A549 (cell line): ENCODE results near the gene NMT1. TPM values are rescaled to one million over a fixed set of nuclear protein-coding genes. Genes with fewer than 3 reads are reported as not detected.
A peak's percentile ranks its signal among the peaks of the same experiment; 100 is the strongest.

Source experiments
- ATAC-seq, 2 experiments: fragments of 200-7000 bp in 1 of 2; fragments of >200 bp in 1 of 2; cut with Nextera tagmentation in 1 of 2; cut with Tn5 transposase in 1 of 2; 3 replicates each; pipeline versions ENCODE4 v1.8.0 to v1.9.1; 2018 to 2020; ENCODE audit warnings: mild to moderate bottlenecking in 1 of 2, moderate library complexity in 1 of 2
- CTCF ChIA-PET: fragments of 300-600 bp; sonication (Branson Sonifier 250); formaldehyde crosslinking; extraction: SDS; loops from one replicate; lab custom pipeline; 2021; ENCODE audit warnings: antibody characterized with exemption, inconsistent platforms; lab: Yijun Ruan, JAX
- POLR2A ChIA-PET: fragments of 350-600 bp; formaldehyde crosslinking; extraction: SDS; loops from one replicate; lab custom pipeline; 2021; ENCODE audit warnings: antibody characterized with exemption, inconsistent platforms; lab: Yijun Ruan, JAX
- DNase-seq, 2 experiments: peaks; one replicate each; pipeline versions ENCODE4 v3.0.0 to v3.0.0-alpha.2; 2011 to 2016; ENCODE audit warnings: low read depth in 1 of 2, low spot score in 1 of 2
- FAIRE-seq: peaks from 2 replicates; lab custom pipeline; 2011; peaks lifted over from hg19 to GRCh38; lab: Jason Lieb, UNC
- H3K27ac ChIP-seq, 2 experiments: fragments of >200 bp; sonication (Bioruptor Twin); formaldehyde crosslinking; 3 replicates each; pipeline ENCODE4 v1.5.1; 2016 to 2017
- H3K4me1 ChIP-seq: fragments of >200 bp; sonication (Bioruptor Twin); formaldehyde crosslinking; 3 replicates; pipeline ENCODE4 v1.6.1; 2016
- H3K4me2 ChIP-seq: fragments of >200 bp; sonication (Bioruptor Twin); formaldehyde crosslinking; 3 replicates; pipeline ENCODE4 v1.6.1; 2016
- H3K4me3 ChIP-seq: fragments of >200 bp; sonication (Bioruptor Twin); formaldehyde crosslinking; 3 replicates; pipeline ENCODE4 v1.5.1; 2016
- H3K9me3 ChIP-seq: fragments of >200 bp; sonication (Bioruptor Twin); formaldehyde crosslinking; 3 replicates; pipeline ENCODE4 v1.6.1; 2016
- BHLHE40 ChIP-seq: IDR thresholded peaks from 2 replicates; pipeline ENCODE4 v1.6.1; 2012; ENCODE audit warnings: low read depth, low read length, inconsistent platforms
- CEBPB ChIP-seq, 2 experiments: fragments of >200 bp in 1 of 2; sonication (Bioruptor Twin) in 1 of 2; formaldehyde crosslinking in 1 of 2; IDR thresholded peaks; 2 replicates each; pipeline ENCODE4 v1.6.1; 2012 to 2016
- EHF ChIP-seq: fragments of 250-450 bp; sonication (Bioruptor Pico); IDR thresholded peaks from 2 replicates; pipeline ENCODE4 v1.5.0; 2020; ENCODE audit warnings: mild to moderate bottlenecking
- EP300 ChIP-seq, 2 experiments: fragments of >200 bp; sonication (Bioruptor Twin); formaldehyde crosslinking; IDR thresholded peaks; 2 replicates in 1 of 2; 3 replicates in 1 of 2; pipeline ENCODE4 v1.6.1; 2016 to 2017
- FOSB ChIP-seq: fragments of 250-450 bp; sonication (Bioruptor Pico); IDR thresholded peaks from 2 replicates; pipeline ENCODE4 v1.5.0; 2020; ENCODE audit warnings: mild to moderate bottlenecking, moderate library complexity
- FOSL2 ChIP-seq, 2 experiments: fragments of 450-650 bp in 1 of 2; fragments of >200 bp in 1 of 2; sonication (Bioruptor Twin) in 1 of 2; formaldehyde crosslinking; IDR thresholded peaks; 2 replicates each; pipeline versions ENCODE4 v1.5.0 to v1.6.1; 2016 to 2020; ENCODE audit warnings: mild to moderate bottlenecking in 1 of 2, moderate library complexity in 1 of 2
- HOXA7 ChIP-seq: fragments of 250-450 bp; sonication (Bioruptor Pico); IDR thresholded peaks from 2 replicates; pipeline ENCODE4 v1.5.0; 2020; ENCODE audit warnings: mild to moderate bottlenecking, moderate library complexity
- JUNB ChIP-seq: fragments of >200 bp; sonication (Bioruptor Twin); formaldehyde crosslinking; IDR thresholded peaks from 2 replicates; pipeline ENCODE4 v1.6.1; 2016
- KDM1A ChIP-seq: fragments of 200-600 bp; sonication (generic); IDR thresholded peaks from 2 replicates; pipeline ENCODE4 v1.6.1; 2016; ENCODE audit warnings: low read depth, mild to moderate bottlenecking
- MAFK ChIP-seq: fragments of 450-650 bp; IDR thresholded peaks from 2 replicates; pipeline ENCODE4 v1.6.1; 2014; ENCODE audit not compliant: partially characterized antibody
- MAZ ChIP-seq: fragments of 150-350 bp; IDR thresholded peaks from 2 replicates; pipeline ENCODE4 v1.6.1; 2014; ENCODE audit warnings: antibody characterized with exemption, low read depth, low read length, borderline replicate concordance
- MYC ChIP-seq: IDR thresholded peaks from 2 replicates; pipeline ENCODE4 v1.6.1; 2012; ENCODE audit warnings: mild to moderate bottlenecking, inconsistent platforms, low read length, improper control_type of control experiment, borderline replicate concordance
- NFE2L2 ChIP-seq: fragments of 150-350 bp; conservative IDR thresholded peaks from 2 replicates; pipeline ENCODE4 v1.6.1; 2014; ENCODE audit warnings: low read length
- POLR2A ChIP-seq: IDR thresholded peaks from 2 replicates; pipeline ENCODE4 v1.6.1; 2012; ENCODE audit warnings: mild to moderate bottlenecking, low read length
- RCOR1 ChIP-seq: fragments of 150-350 bp; IDR thresholded peaks from 2 replicates; pipeline ENCODE4 v1.6.1; 2014; ENCODE audit warnings: antibody characterized with exemption, low read length, low read depth
- SMC3 ChIP-seq: fragments of >200 bp; sonication (Bioruptor Twin); formaldehyde crosslinking; IDR thresholded peaks from 3 replicates; pipeline ENCODE4 v1.6.1; 2018; ENCODE audit warnings: inconsistent platforms
- SREBF2 ChIP-seq: fragments of 450-650 bp; IDR thresholded peaks from 2 replicates; pipeline ENCODE4 v1.6.1; 2014; ENCODE audit warnings: mild to moderate bottlenecking, moderate library complexity
- TFCP2L1 ChIP-seq: fragments of 250-450 bp; sonication (Bioruptor Pico); IDR thresholded peaks from 2 replicates; pipeline ENCODE4 v1.5.0; 2021; ENCODE audit warnings: mild to moderate bottlenecking
- TP53 ChIP-seq: fragments of 250-450 bp; sonication (Bioruptor Pico); IDR thresholded peaks from 2 replicates; pipeline ENCODE4 v1.5.0; 2021; ENCODE audit warnings: mild to moderate bottlenecking, moderate library complexity
- ZFP36 ChIP-seq: fragments of 450-650 bp; IDR thresholded peaks from 2 replicates; pipeline ENCODE4 v1.6.1; 2014; ENCODE audit warnings: borderline replicate concordance; ENCODE audit not compliant: partially characterized antibody
- ZSCAN20 ChIP-seq: fragments of 250-450 bp; sonication (Bioruptor Pico); IDR thresholded peaks from 2 replicates; pipeline ENCODE4 v1.8.0; 2022; ENCODE audit warnings: mild to moderate bottlenecking, moderate library complexity
- WGBS: methylation state at CpG from one replicate; pipeline ENCODE4 v1.1.6; 2017; ENCODE audit errors: missing lambda C conversion rate; 5-methylcytosine and 5-hydroxymethylcytosine counted together
- polyA plus RNA-seq, 4 experiments: library from polyadenylated mRNA; depleted of rRNA in 3 of 4; stranded (reverse); fragments of >200 nt; fragmentation: RNase III in 1 of 4; extraction: RNeasy Plus Mini Kit Qiagen cat#74134 plus additional on column Dnase treatment in 1 of 4; gene quantifications; 2 replicates in 3 of 4; 3 replicates in 1 of 4; pipeline ENCODE4 v1.2.3, GENCODE V29; 2011 to 2017
- TF ChIP-seq, protein P1 (sequence below): fragments of >200 bp; sonication (Bioruptor Twin); formaldehyde crosslinking; IDR thresholded peaks from 3 replicates; pipeline ENCODE4 v1.5.1; 2016

The NMT1 gene
- polyA plus RNA-seq, 2 of the 4 experiments (the other 2 are of a cell fraction): 82.9 to 270 TPM

DNA sequence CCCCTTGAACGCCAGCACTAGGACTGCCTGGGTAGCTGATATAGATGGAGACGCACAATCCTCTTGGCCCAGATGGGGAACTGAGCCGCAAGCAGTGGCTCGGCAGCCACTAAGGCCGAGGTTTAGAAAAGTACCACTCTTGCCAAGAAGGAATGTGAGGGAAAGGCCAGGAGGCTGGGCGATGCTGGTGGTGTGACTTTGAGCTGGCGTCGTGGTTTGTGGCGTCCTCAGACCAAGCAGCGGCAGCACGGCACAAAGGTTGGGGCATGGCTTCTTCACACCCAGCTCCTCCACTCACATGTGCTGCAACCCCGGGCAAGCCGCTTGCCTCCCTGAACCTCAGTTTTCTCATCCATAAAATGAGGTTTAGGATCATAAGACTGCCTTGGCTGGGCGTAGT is 25.3 kb upstream of the NMT1 start:
- TF ChIP-seq ZFP36 (no peak), CEBPB (IDR thresholded peaks at IDR 0.05) (no peak), MYC (no peak), ZSCAN20 (CRISPR knock-in tag) (no peak), SREBF2 (no peak), KDM1A (no peak), TP53 (CRISPR knock-in tag) (no peak), RCOR1 (no peak), MAFK (no peak), FOSL2 (IDR thresholded peaks at IDR 0.05) (no peak), FOSL2 (CRISPR knock-in tag; IDR thresholded peaks at IDR 0.05) (no peak)
- Histone ChIP-seq H3K4me2 (no peak overlapping the region), H3K27ac (no peak overlapping the region), H3K9me3 (no peaks in the 10 kb centered on the region), H3K4me1 (peaks cover 9% of the 10 kb centered on the region; the same call in 1 of the 3 replicates), H3K4me3 (no peak overlapping the region)
- ChIA-PET CTCF (interaction anchor here (1.0 to 66.5 kb wide), 5 partner anchors 9 to 111 kb away, joined by 3 to 1853 read pairs (median 6); partner anchors contain the start of gene GFAP), POLR2A (interaction anchor here (0.6 kb wide), 1 partner anchor 13 kb away, joined by 3 read pairs; no protein-coding TSS in a partner anchor)
- DNase-seq: no peak
- WGBS: 95% methylated on average over 14 of the region's 14 CpGs
- ATAC-seq: no peak
- no peak for FAIRE-seq

DNA sequence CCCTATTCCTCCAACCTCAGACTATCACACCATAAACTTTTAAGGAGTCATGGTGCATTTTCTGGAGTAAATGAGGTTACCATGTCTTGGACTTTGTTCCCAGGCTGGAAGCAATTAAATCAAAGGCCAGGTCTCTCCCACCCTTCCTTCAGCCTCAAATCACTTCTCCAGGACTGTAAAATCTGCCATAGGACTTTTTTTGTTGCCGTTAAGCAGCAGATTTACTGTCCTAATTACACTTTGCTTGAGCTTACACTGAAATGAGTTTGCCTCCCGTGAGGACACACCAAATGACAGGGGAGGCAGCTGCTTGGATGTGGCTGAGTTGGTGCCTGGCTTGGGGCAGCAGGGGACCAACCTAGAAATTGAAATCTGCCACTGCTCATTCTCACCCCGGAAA is 24.4 kb upstream of the NMT1 start:
- TF ChIP-seq BHLHE40 (no peak), HOXA7 (CRISPR knock-in tag) (no peak), NFE2L2 (no peak), TFCP2L1 (no peak)
- Histone ChIP-seq H3K9me3 (no peaks in the 10 kb centered on the region), H3K4me3 (no peak overlapping the region), H3K4me1 (peaks cover 9% of the 10 kb centered on the region; the same call in 1 of the 3 replicates), H3K4me2 (no peak overlapping the region), H3K27ac (no peak overlapping the region)
- no peak for DNase-seq
- 86% methylated on average over 3 of the region's 3 CpGs for WGBS
- FAIRE-seq: no peak
- no peak for ATAC-seq
- ChIA-PET CTCF (interaction anchor here (1.4 to 66.5 kb wide), 5 partner anchors 15 to 158 kb away, joined by 3 to 1853 read pairs (median 6); partner anchors contain the start of genes ACBD4 and GFAP), POLR2A (no interaction called here)

DNA sequence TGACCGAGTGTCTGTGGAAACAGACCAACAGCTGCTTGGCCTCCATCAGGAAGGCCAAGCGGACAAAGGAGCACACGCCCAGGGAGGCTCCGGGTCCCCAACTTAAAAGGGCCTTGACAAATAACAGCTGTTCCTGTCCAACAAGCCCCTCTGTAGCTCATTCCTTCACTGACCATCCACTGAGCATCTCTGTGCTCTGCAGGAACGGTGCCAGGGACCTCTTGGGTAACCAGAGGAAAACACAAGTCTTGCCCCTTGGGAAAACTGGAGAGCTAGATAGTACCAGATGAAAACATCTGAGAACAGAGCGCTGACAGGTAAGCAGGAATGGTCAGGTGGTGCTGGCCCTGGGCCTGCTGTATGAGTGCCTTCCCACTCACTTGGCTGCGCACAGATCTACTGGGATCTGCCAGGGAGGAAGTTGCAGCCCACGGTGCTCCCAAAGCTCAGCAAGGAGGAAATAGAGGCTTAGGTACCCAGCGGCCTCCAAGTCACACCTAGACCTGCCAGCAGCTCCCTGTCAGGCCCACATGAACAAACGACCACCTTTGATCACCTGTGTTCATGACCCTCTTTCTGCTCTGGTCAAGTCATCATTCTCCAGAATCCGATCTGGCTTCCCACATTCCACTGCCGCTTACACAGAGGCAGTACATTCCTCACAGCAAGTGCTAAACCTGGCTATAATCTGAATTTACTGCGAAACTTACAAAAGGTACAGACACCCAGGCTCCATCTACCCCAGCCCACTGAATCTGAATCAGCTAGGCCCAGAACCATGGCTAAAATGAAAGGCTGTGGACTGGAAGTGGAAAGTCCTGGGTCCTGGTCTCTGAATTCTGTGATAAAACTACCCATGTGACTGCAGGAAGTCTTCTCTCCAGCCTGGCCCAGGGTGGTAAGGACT is 22.1 kb upstream of the NMT1 start:
- peaks cover 12% of the 10 kb centered on the region; the same call in 1 of the 3 replicates for H3K4me1 ChIP-seq
- H3K4me3 ChIP-seq: no peak overlapping the region
- DNase-seq (no peak), FAIRE-seq (no peak), ATAC-seq (no peak)
- no peak overlapping the region for H3K4me2 ChIP-seq
- H3K9me3 ChIP-seq: no peaks in the 10 kb centered on the region
- 0 out of 6 replicates have a peak overlapping the region, but pooled peaks of 1 of the 2 experiments have one; percentile 0 for H3K27ac ChIP-seq
- WGBS: 82% methylated on average over 13 of the region's 13 CpGs
- CTCF ChIA-PET: interaction anchor here (0.6 to 66.5 kb wide), 10 partner anchors 10 to 168 kb away, joined by 3 to 1853 read pairs (median 8); partner anchors contain the start of genes ACBD4, GFAP and PLCD3
- POLR2A ChIA-PET: interaction anchor here (0.9 kb wide), 2 partner anchors 12 to 22 kb away, joined by 3 read pairs; partner anchors contain the start of gene NMT1
- TF ChIP-seq ZSCAN20 (CRISPR knock-in tag) (no peak), JUNB (no peak), SMC3 (no peak)

DNA sequence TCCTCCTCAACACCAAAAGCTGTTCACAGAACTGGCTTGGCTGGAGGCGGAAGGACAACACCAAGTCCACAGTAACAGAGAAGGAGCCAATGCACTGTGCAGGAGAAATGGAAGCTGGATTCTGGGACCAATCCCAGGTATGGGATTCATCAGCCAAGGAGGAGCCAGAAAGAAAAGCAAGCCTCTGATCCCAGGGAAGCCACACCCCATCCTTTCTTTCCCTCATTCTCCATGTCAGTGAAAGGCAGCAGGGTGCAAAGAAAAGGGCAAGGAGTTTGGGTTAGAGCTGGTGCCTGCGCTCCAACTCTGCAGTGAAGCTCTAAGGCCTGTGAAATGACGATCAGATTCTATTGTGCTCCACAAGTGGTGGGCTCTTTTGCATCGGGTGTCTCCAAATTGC is 20.7 kb upstream of the NMT1 start:
- ChIA-PET CTCF (interaction anchor here (0.7 to 66.5 kb wide), 9 partner anchors 8 to 597 kb away, joined by 3 to 1853 read pairs (median 11); partner anchors contain the start of genes ACBD4, GFAP and PLCD3), POLR2A (interaction anchor here (0.7 to 1.3 kb wide), 2 partner anchors 9 to 10 kb away, joined by 3 to 5 read pairs; partner anchors contain the start of gene DCAKD)
- TF ChIP-seq EHF (no peak), MAZ (no peak), SMC3 (no peak), POLR2A (no peak), EP300 (IDR thresholded peaks at IDR 0.05) (no peak), FOSB (no peak)
- TF ChIP-seq, protein P1, sequence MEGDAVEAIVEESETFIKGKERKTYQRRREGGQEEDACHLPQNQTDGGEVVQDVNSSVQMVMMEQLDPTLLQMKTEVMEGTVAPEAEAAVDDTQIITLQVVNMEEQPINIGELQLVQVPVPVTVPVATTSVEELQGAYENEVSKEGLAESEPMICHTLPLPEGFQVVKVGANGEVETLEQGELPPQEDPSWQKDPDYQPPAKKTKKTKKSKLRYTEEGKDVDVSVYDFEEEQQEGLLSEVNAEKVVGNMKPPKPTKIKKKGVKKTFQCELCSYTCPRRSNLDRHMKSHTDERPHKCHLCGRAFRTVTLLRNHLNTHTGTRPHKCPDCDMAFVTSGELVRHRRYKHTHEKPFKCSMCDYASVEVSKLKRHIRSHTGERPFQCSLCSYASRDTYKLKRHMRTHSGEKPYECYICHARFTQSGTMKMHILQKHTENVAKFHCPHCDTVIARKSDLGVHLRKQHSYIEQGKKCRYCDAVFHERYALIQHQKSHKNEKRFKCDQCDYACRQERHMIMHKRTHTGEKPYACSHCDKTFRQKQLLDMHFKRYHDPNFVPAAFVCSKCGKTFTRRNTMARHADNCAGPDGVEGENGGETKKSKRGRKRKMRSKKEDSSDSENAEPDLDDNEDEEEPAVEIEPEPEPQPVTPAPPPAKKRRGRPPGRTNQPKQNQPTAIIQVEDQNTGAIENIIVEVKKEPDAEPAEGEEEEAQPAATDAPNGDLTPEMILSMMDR: no peak
- FAIRE-seq: no peak
- H3K27ac ChIP-seq: no peak overlapping the region
- ATAC-seq: peak; percentile 28 to 71; a peak in 4 of 6 replicates
- H3K4me2 ChIP-seq: no peak overlapping the region
- H3K4me3 ChIP-seq: no peak overlapping the region
- H3K4me1 ChIP-seq: peaks cover 12% of the 10 kb centered on the region; the same call in 1 of the 3 replicates
- DNase-seq: no peak
- H3K9me3 ChIP-seq: no peaks in the 10 kb centered on the region
- WGBS: 90% methylated on average over 4 of the region's 4 CpGs
